Skeletal muscle tissue (tissue), 4 donors: Measurements from ENCODE around the gene TCERG1L. TPM values are rescaled to one million over a fixed set of nuclear protein-coding genes. Genes with fewer than 3 reads are reported as not detected.

ENCODE experiments used
- H3K27ac ChIP-seq: one replicate; pipeline ENCODE4 v1.7.0; 2013; ENCODE audit warnings: mild to moderate bottlenecking, low read depth, low read length, inconsistent platforms
- H3K27me3 ChIP-seq, 3 donors: one replicate each; pipeline ENCODE4 v1.7.0; 2013; ENCODE audit warnings: low read length in 3 of 3; ENCODE audit not compliant: control insufficient read depth in 3 of 3, insufficient read depth in 3 of 3
- H3K36me3 ChIP-seq, 3 donors: one replicate each; pipeline ENCODE4 v1.7.0; 2013; ENCODE audit warnings: low read length in 3 of 3; ENCODE audit not compliant: control insufficient read depth in 3 of 3, insufficient read depth in 3 of 3
- H3K4me1 ChIP-seq, 3 donors: one replicate each; pipeline ENCODE4 v1.7.0; 2013; ENCODE audit warnings: low read length in 3 of 3, mild to moderate bottlenecking in 3 of 3; ENCODE audit not compliant: control insufficient read depth in 3 of 3, insufficient read depth in 3 of 3
- H3K4me3 ChIP-seq, 3 donors: one replicate each; pipeline ENCODE4 v1.7.0; 2013; ENCODE audit warnings: low read length in 3 of 3
- H3K9ac ChIP-seq, 3 donors: one replicate each; pipeline ENCODE4 v1.7.0; 2013; ENCODE audit warnings: low read length in 3 of 3, mild to moderate bottlenecking in 3 of 3, moderate library complexity in 2 of 3, low read depth in 1 of 3
- H3K9me3 ChIP-seq, 3 donors: one replicate each; pipeline ENCODE4 v1.7.0; 2013; ENCODE audit warnings: low read length in 3 of 3; ENCODE audit not compliant: control insufficient read depth in 3 of 3
- total RNA-seq: library from RNA; depleted of rRNA; stranded (reverse); fragments of >200 nt; gene quantifications from one replicate; pipeline ENCODE4 v1.2.3, GENCODE V29; 2014
- donor health status: Osteomylitis.

Gene TCERG1L
- total RNA-seq, 1 donor from 2014 or later, result not detected

DNA sequence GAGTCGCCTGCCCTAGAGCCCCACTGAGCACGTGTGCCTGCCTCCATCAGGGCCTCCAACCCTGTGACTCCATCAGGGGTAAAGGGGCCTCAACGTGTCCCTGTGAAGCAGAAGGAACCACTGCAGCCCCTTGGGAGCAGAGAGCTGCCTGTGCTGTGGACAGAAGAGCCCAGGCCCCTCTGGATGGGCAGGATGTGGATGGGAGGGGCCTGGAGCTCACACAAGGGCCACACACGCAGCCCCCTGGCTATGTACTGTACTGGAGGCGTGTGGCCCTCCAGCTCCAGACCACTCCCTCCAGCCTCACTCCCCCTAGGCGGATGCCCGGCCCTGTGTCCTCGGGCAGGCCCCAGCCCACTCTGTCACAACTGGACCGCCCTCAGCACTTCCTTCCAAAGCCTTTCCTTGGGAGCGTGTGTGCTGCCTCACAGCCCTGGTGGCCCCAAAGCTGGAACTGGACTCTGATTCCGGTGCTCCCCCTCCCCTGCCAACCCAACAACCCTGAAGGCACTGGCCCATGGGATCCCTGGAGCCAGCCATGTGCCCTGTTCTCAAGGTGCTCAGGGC lies 238.0 kb downstream of the TCERG1L start:
- no peak overlapping the region for H3K9ac ChIP-seq
- no peaks in the 10 kb centered on the region for H3K9me3 ChIP-seq
- peaks cover 0 to 13% (median 0%) of the 10 kb centered on the region in 3 donors for H3K27me3 ChIP-seq
- H3K36me3 ChIP-seq, result no peaks in the 10 kb centered on the region
- no peak overlapping the region for H3K4me3 ChIP-seq
- H3K27ac ChIP-seq, result no peak overlapping the region
- no peaks in the 10 kb centered on the region for H3K4me1 ChIP-seq

DNA sequence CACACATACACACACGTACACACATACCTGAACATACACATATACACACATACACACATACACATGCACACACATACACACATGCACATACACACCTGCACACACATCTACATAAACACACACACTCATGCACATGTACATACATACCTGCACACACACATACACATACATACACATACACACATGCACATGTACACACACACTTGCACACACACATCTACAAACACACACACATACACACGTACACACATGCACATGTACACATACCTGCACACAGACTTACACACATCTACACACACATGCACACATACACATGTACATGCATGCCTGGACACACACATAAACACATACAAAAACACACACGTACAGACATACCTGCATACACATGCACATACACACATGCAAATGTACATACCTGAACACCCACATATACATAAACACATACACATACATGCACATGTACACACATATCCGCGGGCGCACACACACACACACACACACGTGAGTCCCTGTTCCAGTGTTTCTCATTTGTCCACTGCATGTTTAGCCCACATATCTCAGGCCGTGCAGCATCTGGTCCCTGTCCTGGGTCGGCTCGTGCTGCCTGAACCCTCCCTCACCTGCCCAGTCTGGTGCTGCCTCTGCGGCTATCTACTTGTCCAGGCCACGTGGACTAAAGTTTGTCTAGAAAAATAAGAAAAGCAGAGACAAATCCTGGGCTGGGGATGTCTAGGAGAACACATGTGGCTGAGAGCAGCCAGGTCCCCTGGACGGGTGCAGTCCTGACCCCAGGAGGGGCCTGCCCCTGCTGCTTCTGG lies 238.7 kb downstream of the TCERG1L start:
- Histone ChIP-seq H3K4me3 (no peak overlapping the region), H3K4me1 (no peaks in the 10 kb centered on the region), H3K36me3 (no peaks in the 10 kb centered on the region), H3K9ac (no peak overlapping the region), H3K9me3 (no peaks in the 10 kb centered on the region), H3K27me3 (peaks cover 0 to 7% (median 0%) of the 10 kb centered on the region in 3 donors), H3K27ac (no peak overlapping the region)

DNA sequence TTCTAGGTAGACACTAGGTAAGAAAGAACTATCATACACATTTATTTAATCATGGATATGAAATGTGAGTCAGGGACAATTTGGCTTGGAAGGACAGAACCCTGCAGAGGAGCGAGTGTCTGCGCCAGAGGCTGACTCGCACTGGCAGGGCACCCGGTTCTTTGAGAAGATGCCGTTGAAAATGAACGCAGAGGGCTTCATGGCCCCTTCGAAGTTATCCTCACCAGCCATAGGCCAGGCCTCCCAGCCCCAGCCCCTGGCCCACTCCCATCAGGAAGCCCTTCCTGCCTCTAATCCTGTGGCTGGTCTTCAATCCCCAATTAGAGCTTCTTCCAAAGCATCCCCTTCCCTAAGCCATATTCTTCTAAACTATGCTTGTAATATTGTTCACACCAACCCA lies 239.8 kb downstream of the TCERG1L start:
- Histone ChIP-seq H3K27me3 (no peaks in the 10 kb centered on the region), H3K4me3 (no peak overlapping the region), H3K9ac (no peak overlapping the region), H3K36me3 (no peaks in the 10 kb centered on the region), H3K9me3 (no peaks in the 10 kb centered on the region), H3K4me1 (no peaks in the 10 kb centered on the region), H3K27ac (no peak overlapping the region)

DNA sequence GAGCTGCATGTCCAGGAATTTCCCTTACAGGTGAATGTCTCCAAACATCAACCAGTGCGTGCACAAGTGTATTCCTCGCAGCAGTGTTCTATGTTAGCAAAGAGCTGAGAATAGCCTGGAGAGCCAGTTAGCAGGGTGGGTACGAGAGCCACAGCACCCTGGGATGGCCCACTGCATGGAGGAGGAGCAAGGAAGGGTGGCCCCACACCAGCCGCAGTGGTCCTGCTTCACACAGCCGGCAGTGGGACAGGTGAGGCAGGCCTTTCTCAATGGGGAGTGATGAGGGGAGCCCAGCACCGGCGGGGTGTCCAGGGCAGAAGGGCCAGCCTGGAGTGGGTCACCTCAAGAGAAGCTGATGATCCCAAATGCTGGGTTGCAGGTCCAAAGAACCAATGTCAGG lies 240.7 kb downstream of the TCERG1L start:
- Histone ChIP-seq H3K36me3 (no peaks in the 10 kb centered on the region), H3K27ac (no peak overlapping the region), H3K27me3 (no peaks in the 10 kb centered on the region), H3K4me3 (no peak overlapping the region), H3K9me3 (no peaks in the 10 kb centered on the region), H3K4me1 (no peaks in the 10 kb centered on the region), H3K9ac (no peak overlapping the region)

DNA sequence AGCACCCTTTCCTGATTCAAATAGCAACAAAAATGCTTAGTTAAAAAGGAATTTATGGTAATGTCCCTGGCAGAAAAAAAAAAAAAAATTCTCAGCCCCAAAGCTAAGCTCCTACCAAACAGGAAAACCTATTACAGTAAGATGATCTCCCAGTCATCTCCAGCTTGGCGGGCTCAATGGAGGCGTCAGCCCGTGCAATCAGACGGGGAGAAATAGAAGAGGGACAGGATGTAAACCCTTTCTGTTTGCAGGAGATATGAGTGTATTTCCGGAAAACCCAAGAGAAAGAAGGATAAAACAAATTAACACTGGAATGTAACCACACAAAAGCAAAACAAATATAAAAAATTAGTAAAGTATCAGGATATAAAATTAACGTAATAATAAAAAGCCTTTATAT lies 242.8 kb downstream of the TCERG1L start:
- H3K9me3 ChIP-seq, result no peaks in the 10 kb centered on the region
- H3K27me3 ChIP-seq, result no peaks in the 10 kb centered on the region
- peaks cover 0 to 2% (median 0%) of the 10 kb centered on the region in 3 donors for H3K4me1 ChIP-seq
- H3K36me3 ChIP-seq, result no peaks in the 10 kb centered on the region
- H3K4me3 ChIP-seq, result no peak overlapping the region
- no peak overlapping the region for H3K27ac ChIP-seq
- no peak overlapping the region for H3K9ac ChIP-seq

DNA sequence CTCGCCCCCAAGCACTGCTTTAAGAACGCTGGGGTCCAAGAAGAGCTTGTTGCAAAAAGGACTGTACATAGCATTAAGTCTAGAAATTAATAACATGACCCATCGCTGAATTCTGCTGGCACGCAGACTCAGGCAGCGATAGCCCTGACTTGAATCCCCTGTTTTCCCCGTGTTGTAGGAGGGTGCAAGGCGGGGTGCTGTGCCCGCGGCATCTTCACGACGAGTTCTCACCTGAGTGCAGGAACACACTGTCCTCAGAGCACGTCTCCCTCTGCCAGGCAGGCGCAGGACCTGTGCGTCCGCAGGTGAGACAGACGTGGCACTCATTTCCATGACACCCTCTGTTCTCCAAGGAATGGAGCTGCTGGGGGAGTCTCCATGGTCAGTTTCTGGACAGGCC lies 243.2 kb downstream of the TCERG1L start:
- Histone ChIP-seq H3K9ac (no peak overlapping the region), H3K27ac (no peak overlapping the region), H3K9me3 (no peaks in the 10 kb centered on the region), H3K27me3 (no peaks in the 10 kb centered on the region), H3K4me1 (peaks cover 0 to 2% (median 0%) of the 10 kb centered on the region in 3 donors), H3K4me3 (no peak overlapping the region), H3K36me3 (no peaks in the 10 kb centered on the region)

DNA sequence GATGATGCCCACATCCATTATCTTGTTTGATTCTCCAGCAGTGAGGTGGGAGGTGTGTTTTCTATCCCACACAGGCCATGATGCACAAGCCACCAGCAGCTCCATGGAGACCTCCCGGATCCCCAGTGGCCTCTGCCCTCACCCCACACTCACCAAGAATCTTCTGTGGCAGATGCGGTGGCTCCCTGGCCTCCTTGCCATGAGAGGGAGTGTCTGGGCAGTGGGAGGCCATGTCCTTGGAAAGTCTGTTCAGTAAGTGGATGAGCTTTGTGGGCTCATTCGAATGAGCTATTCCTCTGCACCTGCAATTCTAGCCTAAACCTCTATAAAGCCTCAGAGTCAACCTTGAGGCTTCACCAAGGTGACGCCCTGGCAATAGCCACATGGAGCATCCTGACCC lies 243.8 kb downstream of the TCERG1L start:
- Histone ChIP-seq H3K27me3 (no peaks in the 10 kb centered on the region), H3K9ac (no peak overlapping the region), H3K36me3 (no peaks in the 10 kb centered on the region), H3K27ac (no peak overlapping the region), H3K4me1 (peaks cover 0 to 2% (median 0%) of the 10 kb centered on the region in 3 donors), H3K9me3 (no peaks in the 10 kb centered on the region), H3K4me3 (no peak overlapping the region)

DNA sequence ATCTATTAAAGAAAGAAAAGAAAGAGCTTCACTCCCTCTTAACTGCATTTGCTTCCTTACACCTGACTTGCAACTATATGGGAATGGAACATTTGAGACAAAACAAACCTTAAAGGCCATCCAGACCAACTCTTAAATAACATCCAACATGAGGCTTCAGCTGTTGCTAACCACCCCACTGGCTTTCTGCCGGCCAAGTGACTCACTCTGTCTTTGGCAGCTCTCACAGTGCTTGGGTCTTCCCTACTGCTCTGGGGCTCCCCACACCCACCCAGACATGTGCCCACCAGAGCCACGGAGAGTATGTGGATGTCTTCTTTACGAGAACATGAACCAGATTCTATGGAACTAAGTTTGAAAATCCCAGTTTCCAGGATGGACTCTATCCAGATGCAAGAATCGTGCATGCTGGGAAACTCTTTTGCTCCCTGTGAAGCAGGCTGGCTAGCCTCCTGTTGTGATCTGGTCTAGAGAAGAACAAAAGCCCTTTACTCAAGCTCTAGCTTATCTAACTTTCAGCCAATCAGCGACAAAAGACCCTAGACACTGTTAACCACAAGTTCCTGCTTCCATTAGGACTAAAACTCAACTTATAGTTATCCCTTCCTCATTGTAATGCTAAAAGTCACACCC lies 245.7 kb downstream of the TCERG1L start:
- Histone ChIP-seq H3K4me1 (peaks cover 0 to 2% (median 0%) of the 10 kb centered on the region in 3 donors), H3K27me3 (no peaks in the 10 kb centered on the region), H3K27ac (no peak overlapping the region), H3K9ac (no peak overlapping the region), H3K4me3 (no peak overlapping the region), H3K9me3 (no peaks in the 10 kb centered on the region), H3K36me3 (no peaks in the 10 kb centered on the region)

DNA sequence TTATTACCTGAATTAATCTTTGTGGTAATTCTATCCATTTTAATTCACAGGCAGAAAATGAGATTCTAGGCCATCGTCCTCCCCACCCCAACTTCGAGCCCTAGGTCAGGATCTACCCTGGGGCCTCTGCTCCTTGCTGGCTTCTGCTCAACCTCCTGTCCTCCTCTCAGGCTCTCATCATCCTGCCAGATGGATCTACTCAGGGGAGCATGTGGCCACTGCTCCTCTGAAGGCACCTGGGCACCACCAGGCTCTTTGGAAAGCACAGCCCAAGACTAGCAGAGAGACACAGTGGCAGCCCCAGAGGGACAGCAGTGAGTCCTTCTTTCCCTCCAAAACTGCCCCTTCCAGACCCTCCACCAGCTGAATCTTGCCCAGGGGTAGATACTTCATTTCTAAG lies 248.2 kb downstream of the TCERG1L start:
- Histone ChIP-seq H3K9me3 (no peaks in the 10 kb centered on the region), H3K27me3 (no peaks in the 10 kb centered on the region), H3K4me3 (no peak overlapping the region), H3K27ac (no peak overlapping the region), H3K36me3 (no peaks in the 10 kb centered on the region), H3K4me1 (peaks cover 0 to 2% (median 0%) of the 10 kb centered on the region in 3 donors), H3K9ac (no peak overlapping the region)

DNA sequence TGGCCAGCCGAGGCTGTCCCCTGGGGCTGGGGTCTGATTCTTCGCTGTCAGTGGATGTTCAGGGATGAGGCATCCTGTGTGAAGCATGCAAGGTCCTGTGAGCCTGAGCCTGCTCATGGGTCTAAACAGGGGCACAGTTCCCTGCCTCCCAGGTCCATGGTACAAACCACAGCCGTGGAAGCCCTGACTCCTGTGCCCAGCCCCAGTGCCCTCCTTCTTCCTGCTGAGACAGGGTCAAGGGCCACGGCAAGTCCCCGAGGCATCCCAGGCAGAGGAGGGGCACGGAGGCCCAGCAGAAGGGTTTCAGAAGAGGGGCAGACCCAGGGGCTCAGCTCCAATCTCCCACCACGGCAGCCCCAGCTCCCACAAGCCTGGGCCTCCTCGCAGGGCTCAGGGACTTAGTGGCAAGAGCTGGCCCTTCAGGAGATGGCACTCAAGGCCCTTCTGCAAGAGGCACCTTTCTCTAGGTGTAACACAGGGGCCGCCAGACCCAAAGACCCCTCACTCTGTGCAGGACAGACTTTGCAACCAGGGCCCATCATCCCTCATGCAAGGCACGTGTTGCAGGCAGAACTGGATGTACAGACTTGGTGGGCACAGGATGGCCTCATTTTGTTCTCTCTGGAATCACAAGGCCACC lies 248.8 kb downstream of the TCERG1L start:
- H3K9ac ChIP-seq, result no peak overlapping the region
- no peaks in the 10 kb centered on the region for H3K9me3 ChIP-seq
- H3K27me3 ChIP-seq, result no peaks in the 10 kb centered on the region
- peaks cover 0 to 2% (median 0%) of the 10 kb centered on the region in 3 donors for H3K4me1 ChIP-seq
- H3K4me3 ChIP-seq, result no peak overlapping the region
- no peaks in the 10 kb centered on the region for H3K36me3 ChIP-seq
- H3K27ac ChIP-seq, result no peak overlapping the region
